Stimulated activated CD4-positive, alpha-beta T cell treated with anti-CD3 and anti-CD28 coated beads, Interleukin-4, amount 100 ng/mL, for 4 hours (primary cell): Measurements from ENCODE around the gene ERC2.

Experiments used
- DNase-seq, 2 experiments: peaks; one replicate each; pipeline ENCODE4 v3.0.0-alpha.2; 2020

Gene ERC2

DNA sequence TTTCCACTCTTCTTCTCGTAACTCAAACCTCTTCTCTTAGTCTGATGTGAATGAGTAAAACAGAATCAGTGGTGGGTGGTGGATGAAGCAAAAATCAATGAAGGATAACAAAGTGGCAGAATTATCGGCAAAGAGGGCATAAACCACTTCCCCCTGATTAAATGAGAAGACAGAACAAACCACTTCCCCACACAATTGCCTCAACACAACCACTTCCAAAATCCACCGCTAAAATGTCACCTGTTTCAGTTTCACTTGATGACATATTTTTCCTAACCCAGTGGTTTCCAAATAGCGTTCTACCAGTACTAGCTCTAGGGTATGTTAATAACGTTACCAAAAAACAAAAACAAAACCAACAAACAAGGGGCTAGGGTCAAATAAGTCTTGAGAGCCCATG lies 502.5 kb downstream of the ERC2 start:
- DNase-seq, result no peak

DNA sequence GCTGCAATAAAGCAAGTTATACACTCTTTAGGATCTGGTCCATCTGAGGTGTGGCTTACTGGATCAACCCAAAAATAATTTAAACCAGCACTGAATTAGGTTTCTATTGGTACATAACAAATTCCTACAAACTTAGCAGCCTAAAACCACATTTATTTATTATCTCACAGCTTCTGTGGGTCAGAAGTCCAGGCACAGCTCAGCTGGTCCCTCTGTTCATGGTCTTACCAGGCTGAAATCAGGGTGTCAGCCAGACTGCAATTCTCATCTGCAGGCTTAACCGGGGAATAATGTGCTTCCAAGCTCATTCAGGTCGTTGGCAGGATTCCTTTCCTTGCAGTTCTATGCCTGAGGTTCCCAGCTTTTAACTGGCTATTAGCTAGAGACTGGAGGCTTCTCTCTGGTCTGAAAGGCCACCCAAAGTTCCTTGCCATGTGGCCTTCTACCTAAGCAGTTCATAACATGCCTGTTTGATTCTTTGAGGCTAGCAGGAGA lies 503.7 kb downstream of the ERC2 start:
- no peak for DNase-seq

DNA sequence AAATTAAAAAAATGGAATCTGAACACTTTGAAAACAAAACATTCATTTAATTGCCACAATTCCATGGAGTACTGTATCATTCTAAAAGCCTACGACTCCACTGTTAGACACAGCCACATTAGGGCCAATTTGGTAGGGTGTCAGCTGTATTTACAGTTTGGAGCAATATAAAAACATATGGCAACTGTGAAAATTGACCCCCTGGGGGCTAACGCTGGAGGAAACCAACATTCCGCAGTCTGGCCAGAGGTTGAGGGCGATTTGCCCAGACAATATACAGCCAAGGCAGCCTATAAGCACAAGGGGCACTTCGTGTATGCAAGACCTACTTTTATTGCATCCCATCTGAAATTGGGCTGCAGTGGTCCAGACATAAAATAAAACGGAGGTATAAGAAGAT lies 504.7 kb downstream of the ERC2 start:
- DNase-seq, result no peak

DNA sequence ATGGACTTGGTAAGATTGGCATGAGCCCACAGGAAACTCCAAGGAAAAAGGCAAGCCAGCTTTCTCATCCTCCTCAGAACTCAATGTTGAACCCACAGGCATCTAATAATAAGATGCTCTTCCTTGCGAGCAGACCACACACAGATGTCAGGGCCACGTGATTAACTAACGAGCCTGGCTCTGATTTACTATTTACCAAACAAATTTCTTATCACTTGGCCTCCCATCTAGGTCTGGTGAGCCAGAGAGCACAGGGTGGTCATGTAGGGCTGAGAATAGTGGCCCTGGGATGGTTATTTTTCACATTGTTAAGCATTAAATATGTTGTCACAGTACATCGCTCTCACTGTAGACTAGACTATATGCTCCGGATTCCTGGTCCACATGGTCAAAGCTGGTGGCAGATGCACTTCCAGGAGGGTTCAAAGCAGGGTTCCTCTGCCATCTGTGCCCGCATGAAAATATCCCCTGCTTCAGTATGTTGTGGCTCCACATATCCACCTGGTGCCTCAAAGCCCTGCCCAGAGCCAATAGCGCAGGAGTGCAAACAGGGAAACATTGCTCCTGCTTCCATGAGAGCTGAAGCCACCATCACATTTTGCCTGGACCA lies 508.7 kb downstream of the ERC2 start:
- no peak for DNase-seq

DNA sequence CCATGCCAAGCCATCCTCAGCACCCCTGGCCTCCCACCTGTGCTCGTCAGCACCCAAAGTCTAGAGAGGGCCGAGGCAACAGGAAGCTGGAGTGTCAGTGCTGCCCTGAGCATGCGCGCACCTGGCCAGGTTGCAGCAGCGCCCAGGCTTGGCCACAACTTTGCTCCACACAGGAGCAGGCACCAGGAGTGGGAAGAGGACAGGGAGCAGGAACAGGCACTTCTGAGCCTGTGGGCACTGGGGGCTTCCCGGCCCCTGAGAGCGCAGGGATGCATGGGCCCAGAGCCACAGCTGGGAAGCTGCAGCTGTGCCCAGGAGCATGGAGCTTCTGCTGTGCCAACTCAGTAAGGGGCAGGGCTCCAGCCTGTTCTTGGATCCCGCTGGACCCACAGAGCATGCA lies 509.7 kb downstream of the ERC2 start:
- no peak for DNase-seq

DNA sequence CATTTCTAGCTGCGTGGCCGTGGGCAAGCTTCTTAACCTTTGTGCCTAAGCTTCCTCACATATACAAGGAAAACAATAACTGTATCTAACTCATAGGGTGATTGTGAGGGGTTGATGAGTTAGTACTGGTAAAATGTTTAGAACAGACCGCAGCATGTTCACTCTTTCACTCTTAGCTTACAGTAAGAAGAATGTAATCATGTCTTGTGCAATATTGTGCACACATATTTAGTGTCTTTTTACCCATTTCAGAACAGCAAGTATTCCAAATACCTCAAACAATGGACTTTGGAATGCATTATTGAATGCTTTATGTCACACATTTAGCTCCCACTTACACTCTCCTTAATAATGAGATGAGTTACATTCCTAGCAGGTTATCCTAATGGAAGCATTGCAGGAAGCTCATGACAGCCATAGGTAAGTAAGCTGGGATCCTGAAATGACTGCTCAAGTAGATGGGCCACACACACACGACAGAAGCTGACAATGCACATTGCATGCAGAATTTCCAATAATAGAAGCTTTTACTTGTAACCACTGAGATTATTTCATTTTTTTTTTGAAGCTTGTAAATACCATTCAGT lies 512.3 kb downstream of the ERC2 start:
- DNase-seq, result no peak

DNA sequence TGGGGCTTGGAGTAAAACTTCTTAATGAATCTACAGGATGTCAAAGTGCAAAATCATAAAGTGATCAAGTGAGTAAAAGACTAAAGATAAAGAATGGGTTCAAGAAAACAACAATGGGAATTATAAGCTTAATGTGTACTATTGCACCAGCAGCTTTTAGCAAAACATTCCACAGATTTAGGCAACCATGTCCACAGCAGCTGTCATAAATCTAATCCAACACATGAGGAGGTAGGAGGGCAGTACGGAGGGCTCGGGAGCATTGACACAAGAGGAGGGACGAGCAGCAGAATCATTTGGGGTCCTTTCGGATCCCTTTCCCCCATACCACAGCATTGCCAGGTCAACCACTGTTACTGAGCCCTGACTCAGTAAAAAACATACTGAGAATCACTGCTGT lies 516.9 kb downstream of the ERC2 start:
- DNase-seq, result no peak

DNA sequence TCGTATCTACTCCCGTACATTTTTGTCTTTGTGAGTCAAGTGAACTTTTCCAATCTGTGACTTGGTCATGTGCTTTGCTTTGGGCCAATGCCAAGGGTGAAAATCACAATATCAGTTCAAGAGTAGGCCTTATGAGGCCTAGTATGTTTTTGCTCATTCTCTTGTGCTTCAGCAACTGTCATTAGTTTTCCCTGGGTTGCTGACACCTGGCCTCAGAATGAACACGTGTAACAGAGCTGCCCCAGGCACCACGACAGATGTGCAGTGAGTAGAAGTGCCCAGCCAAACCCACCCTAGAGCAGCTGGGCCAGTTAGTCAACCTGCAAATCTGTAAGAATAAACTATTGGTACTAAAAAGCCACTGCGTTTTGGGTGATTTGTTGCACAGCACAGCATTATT lies 520.9 kb downstream of the ERC2 start:
- no peak for DNase-seq

DNA sequence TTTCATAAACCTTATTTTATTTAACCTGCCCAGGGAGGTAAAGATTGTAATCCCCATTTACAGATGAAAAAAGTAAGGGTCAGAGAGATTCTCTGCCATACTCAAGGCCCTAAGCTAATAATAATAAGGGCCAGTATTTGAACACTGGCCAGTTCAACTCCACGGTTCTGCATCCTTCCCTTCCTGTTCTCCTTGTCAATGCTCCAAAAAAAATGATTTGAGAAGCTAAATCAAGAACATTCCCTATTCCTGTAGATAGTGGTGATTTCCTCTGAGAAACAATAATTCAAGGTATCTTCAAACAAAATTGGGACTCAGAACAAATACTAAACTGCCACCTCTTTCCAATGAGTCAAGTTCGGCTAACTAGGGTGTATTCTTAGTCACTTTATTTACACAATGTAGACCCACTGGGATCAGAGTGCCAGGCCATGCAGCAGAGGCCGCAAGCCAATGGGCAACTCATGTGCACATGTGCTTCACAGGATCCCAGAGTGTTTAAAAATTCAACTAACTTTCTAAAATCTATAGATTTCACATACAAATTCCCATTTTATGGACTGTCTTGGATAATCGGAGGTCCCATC lies 521.6 kb downstream of the ERC2 start:
- DNase-seq, result no peak

DNA sequence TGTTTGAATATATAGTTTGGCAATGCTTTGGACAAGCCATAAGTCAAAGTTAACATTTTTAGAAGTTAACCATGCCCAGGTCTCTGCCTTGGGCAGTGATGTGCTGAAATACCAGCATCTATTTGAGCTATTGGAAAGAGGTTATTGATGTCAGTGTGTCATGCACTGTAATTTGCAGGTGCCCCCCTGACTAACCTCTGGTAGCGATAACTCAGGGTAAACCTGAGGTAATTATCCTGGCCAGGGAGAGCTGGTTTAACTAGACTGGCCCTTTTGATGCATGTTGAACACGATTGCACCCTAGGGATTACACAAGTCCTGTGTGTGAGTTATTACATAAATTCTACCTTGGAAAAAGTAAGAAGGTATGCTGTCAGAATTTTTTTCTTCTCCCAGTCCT lies 525.4 kb downstream of the ERC2 start:
- DNase-seq, result no peak

DNA sequence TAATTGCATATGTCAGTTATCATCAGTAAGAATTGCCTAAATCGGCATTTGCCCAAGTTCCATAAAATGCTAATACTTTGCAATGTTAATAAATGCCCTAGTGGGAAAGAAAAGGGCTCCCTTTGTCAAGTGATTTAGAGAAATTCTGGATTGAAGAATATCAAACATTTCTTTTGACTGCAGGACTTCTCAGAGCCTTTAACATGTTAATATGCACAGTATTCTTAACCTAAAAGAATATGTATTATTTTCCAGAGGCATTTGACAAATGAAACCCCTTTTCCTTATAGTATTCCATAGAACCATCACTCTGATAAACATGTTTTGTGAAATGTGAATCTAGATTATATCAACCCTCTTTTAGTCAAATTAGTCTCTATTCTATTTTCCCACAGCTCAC lies 529.0 kb downstream of the ERC2 start:
- DNase-seq, result no peak

DNA sequence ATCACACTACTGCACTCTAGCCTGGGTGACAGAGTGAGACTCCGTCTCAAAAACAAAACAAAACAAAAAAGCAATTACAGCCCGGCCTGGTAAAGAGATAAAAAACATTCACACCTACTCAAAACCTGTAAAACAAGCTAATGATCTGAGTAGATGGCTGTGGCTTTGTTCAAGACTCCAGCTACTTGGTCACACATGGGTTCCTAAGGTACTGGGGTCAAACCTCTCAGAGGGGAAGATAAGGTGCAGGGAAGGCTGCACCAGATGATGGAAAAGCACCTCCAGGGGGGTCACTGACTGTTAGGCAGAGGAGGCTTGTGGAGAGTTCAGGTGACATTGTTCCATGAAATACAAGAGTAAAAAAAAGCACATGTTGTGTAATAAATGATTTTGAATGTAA lies 531.0 kb downstream of the ERC2 start:
- no peak for DNase-seq

DNA sequence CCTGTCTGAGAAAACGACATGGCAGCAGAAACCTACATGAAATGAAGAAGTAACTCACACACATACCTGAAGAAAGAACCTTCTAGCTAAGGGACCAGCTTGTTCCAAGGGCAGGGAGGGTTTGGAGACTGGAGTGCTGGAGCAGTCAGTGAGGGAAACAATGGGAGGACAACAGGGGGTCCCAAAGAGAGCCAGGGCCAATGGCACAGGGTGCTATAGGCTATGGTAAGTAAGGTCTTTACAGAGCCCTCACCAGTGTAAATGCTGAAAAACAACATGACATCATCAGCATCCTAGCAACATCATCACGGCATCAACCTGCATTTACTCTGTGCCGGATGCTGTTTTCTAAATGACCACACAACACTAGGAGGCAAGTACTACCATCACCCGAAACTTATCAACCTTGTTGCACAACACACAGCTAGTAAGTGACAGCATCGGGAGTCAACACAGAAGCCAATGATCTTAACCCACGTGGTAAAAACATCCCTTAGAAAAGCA lies 531.7 kb downstream of the ERC2 start:
- no peak for DNase-seq

DNA sequence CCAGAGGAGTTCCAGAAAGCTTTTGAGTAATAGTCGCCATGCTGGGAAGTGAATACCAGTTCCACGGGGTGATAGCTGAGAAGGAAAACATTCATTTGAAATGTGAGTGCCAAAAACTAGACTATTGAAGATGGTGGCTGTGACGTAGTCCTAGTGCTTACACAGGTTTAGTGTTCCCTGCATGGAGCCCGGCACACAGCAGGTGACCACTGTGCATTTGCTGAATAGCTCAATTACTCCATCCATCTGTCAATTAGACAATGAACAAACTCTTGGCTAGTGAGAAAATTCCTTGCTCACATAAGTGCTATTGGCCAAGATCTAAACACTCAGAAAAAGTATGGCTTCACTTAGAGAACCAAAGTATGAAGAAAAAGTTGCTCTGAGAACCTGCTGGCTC lies 533.0 kb downstream of the ERC2 start:
- no peak for DNase-seq

DNA sequence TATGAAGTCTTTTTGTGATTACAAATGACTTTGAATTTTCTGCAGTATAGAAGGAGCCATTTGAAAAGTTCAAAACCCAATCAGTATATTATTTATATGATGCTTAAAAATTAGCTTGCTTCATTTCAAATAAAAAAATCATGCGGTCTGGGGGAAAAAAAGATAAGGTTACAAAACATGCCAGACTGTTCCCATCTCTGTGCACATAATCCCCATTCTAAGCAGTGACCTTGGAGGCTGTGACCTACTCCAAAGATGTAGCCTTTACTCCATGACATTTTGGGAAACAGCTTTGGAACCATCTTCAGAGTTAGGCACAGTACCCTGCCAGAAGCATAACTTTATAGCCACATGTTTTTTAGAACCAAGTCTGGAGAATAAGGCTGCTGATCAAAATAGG lies 533.5 kb downstream of the ERC2 start:
- DNase-seq, result no peak

DNA sequence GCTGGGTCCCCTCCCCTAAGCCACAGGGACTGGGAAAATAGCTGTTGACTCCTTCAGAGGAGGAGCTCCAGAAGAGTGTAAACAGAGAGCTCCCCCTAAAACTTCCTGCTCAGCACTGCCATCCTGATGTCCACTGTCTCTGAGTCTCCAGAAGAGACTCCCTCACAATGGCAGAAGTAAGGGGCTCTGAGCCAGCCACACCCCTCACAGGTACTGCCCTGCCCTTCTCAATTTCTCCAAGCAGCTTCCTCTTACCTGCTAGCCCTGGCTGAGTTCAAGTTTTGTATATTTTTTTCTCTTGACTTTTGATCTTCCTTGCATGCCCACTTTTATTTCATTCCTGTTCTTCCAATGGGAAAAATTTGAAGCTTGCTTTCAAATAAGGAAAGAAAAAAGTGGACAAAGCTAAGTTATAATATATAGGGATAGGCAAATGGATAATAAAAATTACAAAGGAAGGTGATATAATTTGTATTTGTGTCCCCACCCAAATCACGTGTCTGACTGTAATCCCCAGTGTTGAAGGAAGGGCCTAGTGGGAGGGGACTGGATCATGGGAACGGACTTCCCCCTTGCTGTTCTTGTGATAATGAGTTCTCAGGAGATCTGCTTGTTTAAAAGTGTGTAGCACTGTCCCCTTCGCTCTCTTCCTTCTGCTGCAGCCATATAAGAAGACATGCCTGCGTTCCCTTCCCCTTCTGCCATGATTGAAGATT lies 539.0 kb downstream of the ERC2 start:
- no peak for DNase-seq

DNA sequence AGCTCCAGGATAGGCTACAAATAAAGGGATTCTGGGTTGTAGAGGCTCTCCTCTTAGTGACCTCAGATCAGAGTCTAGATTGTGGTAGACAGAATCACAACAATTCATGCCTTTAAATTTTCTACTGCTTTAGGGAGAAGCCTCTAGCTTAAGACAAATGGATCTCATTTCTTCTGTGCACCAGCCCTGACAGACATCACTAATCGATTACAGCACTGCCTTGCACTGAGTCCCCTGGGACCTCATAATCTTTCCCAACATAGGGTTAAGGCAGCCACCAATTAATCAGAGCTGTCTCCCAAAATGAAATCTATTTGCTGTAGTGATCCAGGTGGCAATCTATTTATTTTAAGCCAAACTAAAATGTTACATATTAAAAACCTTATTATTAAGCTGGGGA lies 544.6 kb downstream of the ERC2 start:
- no peak for DNase-seq

DNA sequence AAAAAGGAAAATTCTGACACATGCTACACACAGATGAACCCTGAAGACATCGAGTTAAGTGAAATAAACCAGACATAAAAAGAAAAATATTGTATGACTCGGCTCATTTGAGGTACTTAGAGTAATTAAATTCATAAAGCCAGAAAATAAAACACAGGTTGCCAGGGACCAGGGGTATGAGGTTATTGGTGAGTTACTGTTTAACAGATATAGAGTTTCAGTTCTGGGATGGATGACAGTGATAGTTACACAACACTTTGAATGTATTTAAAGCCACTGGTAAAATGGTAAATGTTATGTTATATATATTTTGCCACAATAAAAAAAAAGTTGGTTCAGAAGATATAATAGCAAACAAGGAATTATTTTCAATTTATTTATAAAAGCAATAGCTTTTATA lies 545.1 kb downstream of the ERC2 start:
- DNase-seq, result no peak

DNA sequence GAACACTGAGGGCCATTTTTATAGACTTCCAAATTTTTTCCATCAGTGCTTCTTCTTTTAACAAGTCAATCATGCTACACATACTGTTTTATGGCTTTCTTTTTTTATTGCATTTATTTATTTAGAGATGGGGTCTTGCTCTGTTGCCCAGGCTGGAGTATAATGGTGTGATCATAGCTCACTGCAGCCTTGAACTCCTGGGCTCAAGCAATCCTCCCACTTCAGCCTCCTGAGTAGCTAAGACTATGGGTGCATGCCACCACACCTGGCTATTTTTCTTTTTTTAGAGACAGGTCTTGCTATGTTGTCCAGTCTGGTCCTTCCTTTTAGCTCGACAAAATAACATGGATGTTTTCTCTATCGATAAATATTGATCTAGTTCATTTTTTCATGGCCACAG lies 555.4 kb downstream of the ERC2 start:
- no peak for DNase-seq

DNA sequence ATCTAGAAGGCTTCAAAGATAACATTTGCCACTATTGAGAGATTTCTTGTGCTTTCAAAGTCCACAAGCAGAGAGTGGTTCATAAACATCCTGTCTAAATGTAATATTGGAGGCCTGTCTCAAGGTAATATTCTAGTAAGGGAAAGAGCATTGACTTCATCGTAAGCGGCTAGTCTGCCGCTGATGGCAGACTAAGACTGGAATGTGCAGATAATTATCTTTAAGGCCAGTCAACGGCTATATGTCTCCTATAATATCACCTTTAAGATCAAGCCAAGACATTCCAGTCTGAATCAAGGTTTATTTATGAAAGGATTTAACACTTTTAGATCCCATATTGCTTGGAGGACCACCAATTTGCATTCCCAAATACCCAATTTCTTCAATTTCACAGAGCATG lies 557.0 kb downstream of the ERC2 start:
- DNase-seq, result no peak

DNA sequence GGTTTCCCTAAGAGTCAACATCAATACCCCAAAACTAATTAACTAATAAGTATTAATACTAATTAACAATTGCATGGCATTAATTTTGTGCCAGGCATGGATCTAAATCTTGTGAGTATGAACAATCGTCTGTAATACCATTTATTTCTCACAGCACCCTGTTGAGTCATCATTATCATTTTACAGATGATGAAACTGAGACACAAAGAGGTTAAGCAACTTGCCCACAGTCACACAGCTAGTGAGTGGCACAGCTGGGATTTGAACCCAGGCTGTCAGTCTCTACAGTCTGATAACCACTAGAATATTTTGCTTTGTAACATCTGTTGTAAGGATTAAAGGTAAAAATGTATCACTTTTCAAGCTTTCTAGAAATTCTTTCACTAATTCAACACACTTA lies 557.7 kb downstream of the ERC2 start:
- DNase-seq, result no peak

DNA sequence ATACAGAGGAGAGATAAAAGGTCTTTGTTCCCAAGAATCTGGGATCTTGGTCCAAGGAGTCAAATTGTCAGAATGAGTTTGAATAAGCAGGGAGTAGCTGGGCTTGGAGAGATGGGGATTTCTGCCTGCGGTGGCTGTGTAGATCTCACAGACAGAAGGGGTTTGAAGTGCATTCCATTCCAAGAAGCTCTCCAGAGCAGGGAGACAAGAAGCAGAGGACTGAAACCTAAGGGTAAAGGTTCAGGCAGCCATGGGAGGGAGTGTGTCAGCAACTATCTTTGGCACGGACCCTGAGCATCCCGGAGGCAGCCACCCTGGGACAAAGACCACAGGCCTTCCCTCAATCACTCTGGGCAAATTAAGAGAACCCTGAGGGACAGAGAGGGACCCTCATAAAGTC lies 558.9 kb downstream of the ERC2 start:
- no peak for DNase-seq

DNA sequence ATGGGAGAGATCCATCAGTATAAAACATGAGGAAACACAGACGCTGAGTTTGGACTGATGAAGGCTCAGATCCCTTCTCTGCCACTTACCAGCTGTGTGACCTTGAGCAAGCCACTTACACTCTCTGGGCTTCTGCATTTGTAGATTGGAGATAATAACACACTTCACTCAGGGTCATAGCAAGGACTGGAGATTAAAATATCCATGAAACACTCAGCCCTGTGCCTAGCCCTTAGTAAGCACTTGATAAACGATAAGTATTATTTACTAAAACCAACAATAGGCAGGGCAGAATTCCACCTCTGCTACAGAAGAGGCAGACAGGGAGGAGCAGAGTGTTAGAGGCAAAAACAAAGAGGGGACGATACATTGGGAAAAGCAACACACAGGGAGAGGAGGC lies 560.7 kb downstream of the ERC2 start:
- no peak for DNase-seq

DNA sequence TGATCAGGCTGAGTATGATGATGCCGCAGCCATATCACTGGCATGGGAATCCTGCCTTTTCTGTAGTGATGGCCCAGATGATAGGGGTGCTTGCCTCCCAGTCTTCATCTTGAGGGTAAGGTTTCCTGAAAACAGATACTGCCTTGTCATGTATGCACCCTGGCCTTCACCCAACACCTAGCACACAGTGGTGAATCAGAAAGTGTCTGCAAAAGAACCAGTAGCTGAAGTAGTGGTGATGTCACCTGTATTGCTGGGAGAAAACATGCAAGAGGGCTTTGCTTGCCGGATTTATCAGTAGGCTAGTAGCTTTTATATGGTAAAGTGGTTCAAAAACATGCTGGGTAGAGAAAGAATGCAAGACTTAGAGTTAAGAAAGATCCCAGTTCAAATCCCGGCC lies 561.4 kb downstream of the ERC2 start:
- no peak for DNase-seq
